ENCODE measurements around the gene ITM2B.
A peak's percentile ranks its signal among the peaks of the same experiment; 100 is the strongest.

ITM2B gene

DNA sequence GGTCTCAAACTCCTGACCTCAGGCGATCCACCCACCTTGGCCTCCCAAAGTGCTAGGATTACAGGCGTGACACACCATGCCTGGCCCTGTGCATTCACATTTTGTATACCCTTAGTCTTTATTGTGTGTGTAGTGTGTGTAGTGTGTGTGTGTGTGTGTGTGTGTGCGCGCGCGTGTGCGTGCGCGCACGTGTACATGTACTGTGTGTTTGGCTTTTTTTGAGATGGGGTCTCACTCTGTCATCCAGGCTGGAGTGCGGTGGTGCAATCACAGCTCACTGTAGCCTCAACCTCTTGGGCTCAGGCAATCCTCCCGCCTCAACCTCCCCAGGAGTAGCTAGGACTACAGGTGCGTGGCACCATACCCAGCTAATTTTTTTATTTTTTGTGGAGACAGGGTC lies 22.1 kb downstream of the ITM2B start:
- no peak overlapping the region for H3K18ac ChIP-seq (ENCODE audit: low read length)
- H3K27me3 ChIP-seq (ENCODE audit: insufficient read depth, low read length, poor library complexity), result no peaks in the 10 kb centered on the region
- peaks cover 2% of the 10 kb centered on the region for H3K79me1 ChIP-seq (ENCODE audit: low read length)
- H3K4me1 ChIP-seq (ENCODE audit: control insufficient read depth, low read depth, low read length), result no peaks in the 10 kb centered on the region
- no peak overlapping the region for H3K4me3 ChIP-seq (ENCODE audit: low read length)
- H3K4ac ChIP-seq (ENCODE audit: low read depth, low read length), result no peak overlapping the region
- no peak overlapping the region for H2BK15ac ChIP-seq (replicated peaks; ENCODE audit: low read depth)
- no peak overlapping the region for H3K23ac ChIP-seq (ENCODE audit: low read length)
- no peak overlapping the region for H4K8ac ChIP-seq (ENCODE audit: low read depth, low read length)
- no peak overlapping the region for H2BK5ac ChIP-seq (ENCODE audit: low read length)
- H3K27ac ChIP-seq (ENCODE audit: low read depth, low read length), result no peak overlapping the region
- WGBS (ENCODE audit: extremely low coverage, insufficient coverage, low lambda C conversion rate), result no CpG with 5 or more reads among the region's 13 CpGs
- H3K79me2 ChIP-seq (ENCODE audit: control insufficient read depth, insufficient read depth, low read length), result peaks cover 4% of the 10 kb centered on the region
- H2BK120ac ChIP-seq (ENCODE audit: low read depth, low read length), result no peak overlapping the region
- H3K9ac ChIP-seq (ENCODE audit: low read length), result no peak overlapping the region
- H3K56ac ChIP-seq (ENCODE audit: low read length), result no peak overlapping the region
- no peaks in the 10 kb centered on the region for H3K36me3 ChIP-seq (ENCODE audit: control insufficient read depth, insufficient read depth, low read length)
- DNase-seq, result no peak
- no peak overlapping the region for H3K4me2 ChIP-seq (ENCODE audit: low read length)
- no peak overlapping the region for H4K5ac ChIP-seq (ENCODE audit: low read length)
- no peak overlapping the region for H2AK5ac ChIP-seq (ENCODE audit: low read length)

DNA sequence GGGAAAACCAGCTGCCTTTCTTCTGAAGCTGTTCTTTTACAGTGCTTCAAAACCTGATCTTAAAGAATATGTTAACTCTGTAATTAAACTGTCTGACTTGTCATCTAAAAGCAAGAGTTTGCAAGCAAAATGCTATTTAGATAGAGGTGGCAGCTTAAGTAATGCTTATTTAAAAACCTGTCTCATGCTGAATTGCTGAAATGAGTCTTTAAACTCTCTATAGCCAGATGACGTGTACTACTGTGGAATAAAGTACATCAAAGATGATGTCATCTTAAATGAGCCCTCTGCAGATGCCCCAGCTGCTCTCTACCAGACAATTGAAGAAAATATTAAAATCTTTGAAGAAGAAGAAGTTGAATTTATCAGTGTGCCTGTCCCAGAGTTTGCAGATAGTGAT lies 22.9 kb downstream of the ITM2B start:
- H3K4me3 ChIP-seq (ENCODE audit: low read length), result no peak overlapping the region
- no peak overlapping the region for H2BK120ac ChIP-seq (ENCODE audit: low read depth, low read length)
- H4K5ac ChIP-seq (ENCODE audit: low read length), result no peak overlapping the region
- H3K27ac ChIP-seq (ENCODE audit: low read depth, low read length), result no peak overlapping the region
- H3K4me2 ChIP-seq (ENCODE audit: low read length), result no peak overlapping the region
- no peak overlapping the region for H3K18ac ChIP-seq (ENCODE audit: low read length)
- no peak overlapping the region for H3K56ac ChIP-seq (ENCODE audit: low read length)
- H3K27me3 ChIP-seq (ENCODE audit: insufficient read depth, low read length, poor library complexity), result no peaks in the 10 kb centered on the region
- H3K4me1 ChIP-seq (ENCODE audit: control insufficient read depth, low read depth, low read length), result no peaks in the 10 kb centered on the region
- H3K36me3 ChIP-seq (ENCODE audit: control insufficient read depth, insufficient read depth, low read length), result no peaks in the 10 kb centered on the region
- no peak for DNase-seq
- no peak overlapping the region for H2AK5ac ChIP-seq (ENCODE audit: low read length)
- H3K79me1 ChIP-seq (ENCODE audit: low read length), result peaks cover 2% of the 10 kb centered on the region
- no CpG with 5 or more reads among the region's 1 CpG for WGBS (ENCODE audit: extremely low coverage, insufficient coverage, low lambda C conversion rate)
- no peak overlapping the region for H3K23ac ChIP-seq (ENCODE audit: low read length)
- peaks cover 4% of the 10 kb centered on the region for H3K79me2 ChIP-seq (ENCODE audit: control insufficient read depth, insufficient read depth, low read length)
- no peak overlapping the region for H2BK5ac ChIP-seq (ENCODE audit: low read length)
- no peak overlapping the region for H3K4ac ChIP-seq (ENCODE audit: low read depth, low read length)
- H4K8ac ChIP-seq (ENCODE audit: low read depth, low read length), result no peak overlapping the region
- H3K9ac ChIP-seq (ENCODE audit: low read length), result no peak overlapping the region
- no peak overlapping the region for H2BK15ac ChIP-seq (replicated peaks; ENCODE audit: low read depth)

DNA sequence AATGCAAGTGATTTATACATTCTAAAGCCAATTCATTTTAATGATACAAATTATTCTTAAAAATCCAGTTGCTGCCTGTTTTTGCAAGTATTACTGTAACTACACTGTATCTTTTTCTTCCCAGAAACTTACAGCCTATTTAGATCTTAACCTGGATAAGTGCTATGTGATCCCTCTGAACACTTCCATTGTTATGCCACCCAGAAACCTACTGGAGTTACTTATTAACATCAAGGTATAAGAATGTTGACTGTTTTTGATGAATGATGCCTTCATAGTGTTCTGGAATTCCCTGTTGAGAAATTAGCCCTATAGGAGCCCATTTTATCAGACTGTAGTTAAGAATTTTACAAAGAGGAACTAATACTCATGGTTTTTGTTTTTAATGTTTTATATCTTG lies 25.0 kb downstream of the ITM2B start:
- Histone ChIP-seq H3K23ac (ENCODE audit: low read length) (no peak overlapping the region), H3K27me3 (ENCODE audit: insufficient read depth, low read length, poor library complexity) (no peaks in the 10 kb centered on the region), H4K5ac (ENCODE audit: low read length) (no peak overlapping the region), H3K79me2 (ENCODE audit: control insufficient read depth, insufficient read depth, low read length) (no peaks in the 10 kb centered on the region), H3K56ac (ENCODE audit: low read length) (no peak overlapping the region), H3K4me3 (ENCODE audit: low read length) (no peak overlapping the region), H3K79me1 (ENCODE audit: low read length) (no peaks in the 10 kb centered on the region), H2BK15ac (replicated peaks; ENCODE audit: low read depth) (no peak overlapping the region), H2BK120ac (ENCODE audit: low read depth, low read length) (no peak overlapping the region), H2AK5ac (ENCODE audit: low read length) (no peak overlapping the region), H2BK5ac (ENCODE audit: low read length) (no peak overlapping the region), H3K27ac (ENCODE audit: low read depth, low read length) (no peak overlapping the region), H3K36me3 (ENCODE audit: control insufficient read depth, insufficient read depth, low read length) (no peaks in the 10 kb centered on the region), H3K18ac (ENCODE audit: low read length) (no peak overlapping the region), H3K4me2 (ENCODE audit: low read length) (no peak overlapping the region), H3K4ac (ENCODE audit: low read depth, low read length) (no peak overlapping the region), H3K9ac (ENCODE audit: low read length) (no peak overlapping the region), H3K4me1 (ENCODE audit: control insufficient read depth, low read depth, low read length) (no peaks in the 10 kb centered on the region), H4K8ac (ENCODE audit: low read depth, low read length) (no peak overlapping the region)
- DNase-seq, result no peak

DNA sequence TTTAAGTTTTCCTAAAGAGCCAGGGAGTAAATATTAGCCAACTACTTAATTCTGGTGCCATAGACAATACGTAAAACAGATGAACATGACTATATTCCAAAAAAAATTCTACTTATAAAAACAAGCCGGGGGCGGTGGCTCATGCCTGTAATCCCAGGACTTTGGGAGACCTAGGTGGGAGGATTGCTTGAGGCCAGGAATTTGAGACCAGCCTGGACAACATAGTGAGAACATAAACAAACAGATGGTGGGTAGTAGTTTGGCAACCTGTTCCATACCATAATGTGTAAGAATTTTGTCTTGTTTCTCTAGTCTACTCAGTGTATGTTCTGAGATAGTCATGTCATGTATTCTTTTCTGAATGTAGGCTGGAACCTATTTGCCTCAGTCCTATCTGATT lies 25.4 kb downstream of the ITM2B start:
- no peaks in the 10 kb centered on the region for H3K27me3 ChIP-seq (ENCODE audit: insufficient read depth, low read length, poor library complexity)
- H2AK5ac ChIP-seq (ENCODE audit: low read length), result no peak overlapping the region
- no peaks in the 10 kb centered on the region for H3K79me1 ChIP-seq (ENCODE audit: low read length)
- no peak overlapping the region for H3K4me2 ChIP-seq (ENCODE audit: low read length)
- no peak overlapping the region for H2BK15ac ChIP-seq (replicated peaks; ENCODE audit: low read depth)
- no peak overlapping the region for H3K27ac ChIP-seq (ENCODE audit: low read depth, low read length)
- no peaks in the 10 kb centered on the region for H3K79me2 ChIP-seq (ENCODE audit: control insufficient read depth, insufficient read depth, low read length)
- H3K56ac ChIP-seq (ENCODE audit: low read length), result no peak overlapping the region
- H3K4me1 ChIP-seq (ENCODE audit: control insufficient read depth, low read depth, low read length), result no peaks in the 10 kb centered on the region
- no peak overlapping the region for H4K8ac ChIP-seq (ENCODE audit: low read depth, low read length)
- peaks cover 2% of the 10 kb centered on the region for H3K36me3 ChIP-seq (ENCODE audit: control insufficient read depth, insufficient read depth, low read length)
- no peak for DNase-seq
- H3K23ac ChIP-seq (ENCODE audit: low read length), result no peak overlapping the region
- H3K4me3 ChIP-seq (ENCODE audit: low read length), result no peak overlapping the region
- no peak overlapping the region for H2BK120ac ChIP-seq (ENCODE audit: low read depth, low read length)
- H3K4ac ChIP-seq (ENCODE audit: low read depth, low read length), result no peak overlapping the region
- H2BK5ac ChIP-seq (ENCODE audit: low read length), result no peak overlapping the region
- no peak overlapping the region for H3K9ac ChIP-seq (ENCODE audit: low read length)
- no peak overlapping the region for H3K18ac ChIP-seq (ENCODE audit: low read length)
- WGBS (ENCODE audit: extremely low coverage, insufficient coverage, low lambda C conversion rate), result no CpG with 5 or more reads among the region's 3 CpGs
- H4K5ac ChIP-seq (ENCODE audit: low read length), result no peak overlapping the region

DNA sequence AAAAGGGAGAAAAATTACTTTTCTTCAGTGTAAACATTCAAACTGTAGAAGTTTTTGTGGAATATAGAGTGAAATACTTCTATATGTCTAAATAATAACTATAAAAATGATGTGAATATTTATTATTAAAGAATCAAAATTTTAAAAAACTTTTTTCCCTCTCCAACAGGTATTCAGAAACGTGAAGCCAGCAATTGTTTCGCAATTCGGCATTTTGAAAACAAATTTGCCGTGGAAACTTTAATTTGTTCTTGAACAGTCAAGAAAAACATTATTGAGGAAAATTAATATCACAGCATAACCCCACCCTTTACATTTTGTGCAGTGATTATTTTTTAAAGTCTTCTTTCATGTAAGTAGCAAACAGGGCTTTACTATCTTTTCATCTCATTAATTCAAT lies 28.0 kb downstream of the ITM2B start:
- H2BK5ac ChIP-seq (ENCODE audit: low read length), result no peak overlapping the region
- WGBS (ENCODE audit: extremely low coverage, insufficient coverage, low lambda C conversion rate), result no CpG with 5 or more reads among the region's 4 CpGs

DNA sequence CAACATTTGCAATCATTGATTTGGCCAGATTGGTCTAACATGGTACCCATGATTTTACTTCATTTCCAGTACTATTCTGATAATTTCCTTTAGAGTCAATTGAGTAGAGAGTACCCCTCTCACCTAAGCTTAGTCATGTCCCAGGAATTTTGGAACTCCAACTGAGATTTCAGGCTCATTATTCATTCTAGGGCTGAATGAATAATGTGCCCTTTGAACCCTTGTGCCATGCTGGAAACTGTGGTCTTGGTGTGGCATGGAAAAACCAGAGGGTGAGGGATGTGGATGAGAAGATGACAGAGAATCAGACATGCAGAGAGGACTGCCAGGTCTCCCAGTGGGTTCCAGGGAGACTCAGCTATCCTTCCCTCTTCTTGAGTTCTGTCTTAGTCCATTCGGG lies 30.2 kb downstream of the ITM2B start:
- WGBS (ENCODE audit: extremely low coverage, insufficient coverage, low lambda C conversion rate), result no CpG with 5 or more reads among the region's 1 CpG

More for the DNA sequence above, 28.0 kb downstream of the ITM2B start:
- H2BK120ac ChIP-seq (ENCODE audit: low read depth, low read length), result no peak overlapping the region
- H3K27ac ChIP-seq (ENCODE audit: low read depth, low read length), result no peak overlapping the region
- no peak overlapping the region for H3K56ac ChIP-seq (ENCODE audit: low read length)
- H4K8ac ChIP-seq (ENCODE audit: low read depth, low read length), result no peak overlapping the region
- no peak overlapping the region for H2BK15ac ChIP-seq (replicated peaks; ENCODE audit: low read depth)
- no peak overlapping the region for H4K5ac ChIP-seq (ENCODE audit: low read length)
- peaks cover 3% of the 10 kb centered on the region for H3K36me3 ChIP-seq (ENCODE audit: control insufficient read depth, insufficient read depth, low read length)
- H3K4me3 ChIP-seq (ENCODE audit: low read length), result no peak overlapping the region
- no peak overlapping the region for H2AK5ac ChIP-seq (ENCODE audit: low read length)
- H3K4me1 ChIP-seq (ENCODE audit: control insufficient read depth, low read depth, low read length), result no peaks in the 10 kb centered on the region
- no peaks in the 10 kb centered on the region for H3K79me2 ChIP-seq (ENCODE audit: control insufficient read depth, insufficient read depth, low read length)
- H3K4me2 ChIP-seq (ENCODE audit: low read length), result no peak overlapping the region
- no peak overlapping the region for H3K23ac ChIP-seq (ENCODE audit: low read length)
- no peak for DNase-seq
- no peak overlapping the region for H3K18ac ChIP-seq (ENCODE audit: low read length)
- H3K79me1 ChIP-seq (ENCODE audit: low read length), result no peaks in the 10 kb centered on the region
- H3K4ac ChIP-seq (ENCODE audit: low read depth, low read length), result no peak overlapping the region
- H3K27me3 ChIP-seq (ENCODE audit: insufficient read depth, low read length, poor library complexity), result no peaks in the 10 kb centered on the region
- no peak overlapping the region for H3K9ac ChIP-seq (ENCODE audit: low read length)

More for the DNA sequence above, 30.2 kb downstream of the ITM2B start:
- DNase-seq, result peak; percentile 46
- no peak overlapping the region for H3K23ac ChIP-seq (ENCODE audit: low read length)
- peaks cover 3% of the 10 kb centered on the region for H3K36me3 ChIP-seq (ENCODE audit: control insufficient read depth, insufficient read depth, low read length)
- no peaks in the 10 kb centered on the region for H3K79me1 ChIP-seq (ENCODE audit: low read length)
- H3K4ac ChIP-seq (ENCODE audit: low read depth, low read length), result no peak overlapping the region
- H4K5ac ChIP-seq (ENCODE audit: low read length), result no peak overlapping the region
- no peak overlapping the region for H3K56ac ChIP-seq (ENCODE audit: low read length)
- H2AK5ac ChIP-seq (ENCODE audit: low read length), result no peak overlapping the region
- no peak overlapping the region for H2BK120ac ChIP-seq (ENCODE audit: low read depth, low read length)
- no peak overlapping the region for H4K8ac ChIP-seq (ENCODE audit: low read depth, low read length)
- H3K79me2 ChIP-seq (ENCODE audit: control insufficient read depth, insufficient read depth, low read length), result no peaks in the 10 kb centered on the region
- H3K4me1 ChIP-seq (ENCODE audit: control insufficient read depth, low read depth, low read length), result no peaks in the 10 kb centered on the region
- no peak overlapping the region for H3K9ac ChIP-seq (ENCODE audit: low read length)
- no peak overlapping the region for H2BK15ac ChIP-seq (replicated peaks; ENCODE audit: low read depth)
- no peak overlapping the region for H3K27ac ChIP-seq (ENCODE audit: low read depth, low read length)
- H3K4me2 ChIP-seq (ENCODE audit: low read length), result no peak overlapping the region
- H3K18ac ChIP-seq (ENCODE audit: low read length), result no peak overlapping the region
- no peak overlapping the region for H2BK5ac ChIP-seq (ENCODE audit: low read length)
- H3K4me3 ChIP-seq (ENCODE audit: low read length), result no peak overlapping the region
- no peaks in the 10 kb centered on the region for H3K27me3 ChIP-seq (ENCODE audit: insufficient read depth, low read length, poor library complexity)
